H1 (cell line): ENCODE measurements around the gene YWHAG. TPM values are rescaled to one million over a fixed set of nuclear protein-coding genes. Genes with fewer than 3 reads are reported as not detected.

Experiments
- CTCF ChIA-PET: fragments of 300-600 bp; sonication (Branson Sonifier 250); formaldehyde crosslinking; loops from one replicate; lab custom pipeline; 2021; ENCODE audit not compliant: partially characterized antibody; lab: Charles Lee
- POLR2A ChIA-PET: fragments of 300-600 bp; sonication (Branson Sonifier 250); formaldehyde crosslinking; loops from one replicate; lab custom pipeline; 2021; ENCODE audit warnings: inconsistent platforms; ENCODE audit not compliant: partially characterized antibody; lab: Charles Lee
- DNase-seq, 2 experiments: peaks; one replicate each; pipeline versions ENCODE4 v3.0.0 to v3.0.0-alpha.2; 2010 to 2022; ENCODE audit warnings: low spot score in 2 of 2, low read depth in 1 of 2, mixed read lengths in 1 of 2
- FAIRE-seq: peaks from 2 replicates; lab custom pipeline; 2011; peaks lifted over from hg19 to GRCh38; lab: Jason Lieb, UNC
- H2AFZ ChIP-seq: 2 replicates; pipeline ENCODE4 v1.8.1; 2012; ENCODE audit warnings: low read length, inconsistent platforms
- H2AK5ac ChIP-seq: 2 replicates; pipeline ENCODE4 v1.6.1; 2013; ENCODE audit warnings: low read depth, low read length
- H2BK120ac ChIP-seq: replicated peaks from 2 replicates; pipeline ENCODE3; 2013; ENCODE audit warnings: low read depth, low read length, inconsistent platforms
- H2BK12ac ChIP-seq: 2 replicates; pipeline ENCODE4 v1.6.1; 2013; ENCODE audit warnings: low read depth, low read length
- H2BK15ac ChIP-seq: 2 replicates; pipeline ENCODE4 v1.6.1; 2013; ENCODE audit warnings: low read length
- H2BK20ac ChIP-seq: 2 replicates; pipeline ENCODE4 v1.6.1; 2013; ENCODE audit warnings: low read length
- H2BK5ac ChIP-seq: 2 replicates; pipeline ENCODE4 v1.6.1; 2013; ENCODE audit warnings: low read depth, low read length
- H3K14ac ChIP-seq: 2 replicates; pipeline ENCODE4 v1.6.1; 2013; ENCODE audit warnings: inconsistent platforms; ENCODE audit not compliant: insufficient read length
- H3K18ac ChIP-seq: 2 replicates; pipeline ENCODE4 v1.6.1; 2013; ENCODE audit warnings: low read length; ENCODE audit errors: extremely low read depth
- H3K23ac ChIP-seq: 2 replicates; pipeline ENCODE4 v1.6.1; 2013; ENCODE audit warnings: inconsistent platforms; ENCODE audit not compliant: insufficient read length
- H3K23me2 ChIP-seq: 2 replicates; pipeline ENCODE4 v1.6.1; 2013; ENCODE audit warnings: low read depth, low read length
- H3K27ac ChIP-seq: 2 replicates; pipeline ENCODE4 v1.6.1; 2011; ENCODE audit warnings: low read depth, low read length, inconsistent platforms
- H3K27me3 ChIP-seq, 4 experiments: replicated peaks in 1 of 4; 1 replicate in 1 of 4; 2 replicates in 3 of 4; pipeline versions ENCODE4 v1.6.1 to v1.8.1; 2011 to 2013; ENCODE audit warnings: low read length in 3 of 4, mild to moderate bottlenecking in 3 of 4, inconsistent platforms in 2 of 4, mixed read lengths in 2 of 4, moderate library complexity in 1 of 4; ENCODE audit not compliant: control insufficient read depth in 3 of 4, insufficient read depth in 3 of 4; ENCODE audit errors: extremely low read depth in 1 of 4
- H3K36me3 ChIP-seq, 4 experiments: 2 replicates each; pipeline versions ENCODE4 v1.6.1 to v1.8.1; 2011 to 2013; ENCODE audit warnings: mild to moderate bottlenecking in 4 of 4, low read length in 3 of 4, moderate library complexity in 2 of 4, control low read depth in 1 of 4, inconsistent platforms in 1 of 4; ENCODE audit not compliant: insufficient read depth in 4 of 4, control insufficient read depth in 2 of 4
- H3K4ac ChIP-seq: replicated peaks from 2 replicates; pipeline ENCODE3; 2013; ENCODE audit warnings: low read length, low read depth, mixed read lengths, inconsistent platforms; ENCODE audit not compliant: insufficient read length
- H3K4me1 ChIP-seq, 4 experiments: replicated peaks in 1 of 4; 1 replicate in 1 of 4; 2 replicates in 3 of 4; pipeline versions ENCODE4 v1.6.1 to v1.8.1; 2011 to 2013; ENCODE audit warnings: low read length in 3 of 4, inconsistent platforms in 2 of 4, mixed read lengths in 1 of 4; ENCODE audit not compliant: insufficient read depth in 4 of 4, control insufficient read depth in 3 of 4
- H3K4me2 ChIP-seq, 2 experiments: 2 replicates each; pipeline versions ENCODE4 v1.6.1 to v1.8.1; 2011 to 2013; ENCODE audit warnings: low read depth in 2 of 2, low read length in 2 of 2, control low read depth in 1 of 2, inconsistent platforms in 1 of 2, mild to moderate bottlenecking in 1 of 2; ENCODE audit not compliant: insufficient read depth in 1 of 2
- H3K4me3 ChIP-seq, 4 experiments: fragments of 200-600, 300-600 bp in 1 of 4; sonication (generic), shearing (Covaris generic), sonication (Bioruptor Twin) in 1 of 4; 2 replicates each; pipeline versions ENCODE4 v1.5.1 to v1.8.1; 2011 to 2016; ENCODE audit warnings: low read length in 4 of 4, low read depth in 3 of 4, control low read depth in 2 of 4, inconsistent platforms in 2 of 4, mild to moderate bottlenecking in 2 of 4, mixed read lengths in 1 of 4, moderate library complexity in 1 of 4; ENCODE audit not compliant: insufficient read depth in 2 of 4; ENCODE audit errors: extremely low read depth in 1 of 4
- H3K56ac ChIP-seq: replicated peaks from 2 replicates; pipeline ENCODE3; 2013; ENCODE audit warnings: low read depth, mild to moderate bottlenecking, mixed read lengths, low read length, inconsistent platforms; ENCODE audit not compliant: insufficient read length
- H3K79me1 ChIP-seq: 2 replicates; pipeline ENCODE4 v1.6.1; 2013; ENCODE audit warnings: low read depth, low read length, control low read depth
- H3K79me2 ChIP-seq, 2 experiments: 2 replicates each; pipeline versions ENCODE4 v1.6.1 to v1.8.1; 2012 to 2013; ENCODE audit warnings: low read length in 2 of 2, mild to moderate bottlenecking in 2 of 2, inconsistent platforms in 1 of 2; ENCODE audit not compliant: insufficient read depth in 2 of 2, control insufficient read depth in 1 of 2
- H3K9ac ChIP-seq, 4 experiments: replicated peaks in 1 of 4; 1 replicate in 1 of 4; 2 replicates in 3 of 4; pipeline versions ENCODE4 v1.6.1 to v1.8.1; 2011 to 2013; ENCODE audit warnings: low read depth in 3 of 4, low read length in 3 of 4, control low read depth in 2 of 4, mild to moderate bottlenecking in 2 of 4, moderate library complexity in 2 of 4, inconsistent platforms in 1 of 4; ENCODE audit errors: extremely low read depth in 1 of 4
- H3K9me3 ChIP-seq, 2 experiments: 2 replicates each; pipeline versions ENCODE4 v1.6.1 to v1.8.1; 2012 to 2013; ENCODE audit warnings: mild to moderate bottlenecking in 2 of 2, moderate library complexity in 2 of 2, control low read depth in 1 of 2, inconsistent platforms in 1 of 2, low read depth in 1 of 2, low read length in 1 of 2, mixed read lengths in 1 of 2; ENCODE audit not compliant: insufficient read depth in 2 of 2
- H4K20me1 ChIP-seq, 2 experiments: replicated peaks in 1 of 2; 2 replicates each; pipeline versions ENCODE3 to v1.8.1; 2011 to 2013; ENCODE audit warnings: inconsistent platforms in 2 of 2, low read length in 2 of 2, mild to moderate bottlenecking in 1 of 2; ENCODE audit not compliant: insufficient read depth in 2 of 2, control insufficient read depth in 1 of 2
- H4K5ac ChIP-seq: 2 replicates; pipeline ENCODE4 v1.6.1; 2013; ENCODE audit warnings: low read length, low read depth, mixed read lengths, inconsistent platforms; ENCODE audit not compliant: insufficient read length
- H4K8ac ChIP-seq: 2 replicates; pipeline ENCODE4 v1.8.0; 2013; ENCODE audit warnings: mild to moderate bottlenecking, moderate library complexity, low read length, inconsistent platforms; ENCODE audit not compliant: insufficient read depth; ENCODE audit errors: extremely low read depth
- H4K91ac ChIP-seq: replicated peaks from 2 replicates; pipeline ENCODE3; 2013; ENCODE audit warnings: low read length, mixed read lengths, inconsistent platforms; ENCODE audit not compliant: insufficient read length
- SAP30 ChIP-seq: fragments of 300-600 bp; sonication (generic); IDR thresholded peaks from 2 replicates; pipeline ENCODE4 v1.7.1; 2012; ENCODE audit warnings: low read length, moderate library complexity, mild to moderate bottlenecking, inconsistent platforms; ENCODE audit not compliant: insufficient read depth, insufficient replicate concordance
- WGBS, 2 experiments: shearing (Covaris generic) in 1 of 2; methylation state at CpG; one replicate each; pipeline versions ENCODE4 v1.1.6 to v1.1.7; 2013 to 2015; ENCODE audit warnings: low lambda C conversion rate in 2 of 2, mixed read lengths in 2 of 2, inconsistent platforms in 1 of 2, low coverage in 1 of 2, missing lambda C conversion rate in 1 of 2; ENCODE audit not compliant: insufficient replicate concordance in 2 of 2, insufficient coverage in 1 of 2, insufficient read length in 1 of 2; ENCODE audit errors: extremely low coverage in 1 of 2, missing lambda C conversion rate in 1 of 2; 5-methylcytosine and 5-hydroxymethylcytosine counted together
- polyA plus RNA-seq, 7 experiments: library from polyadenylated mRNA; depleted of rRNA in 3 of 7; stranded (reverse) in 5 of 7; unstranded in 2 of 7; fragments of >200 nt in 5 of 7; fragments of 200-250 nt in 2 of 7; gene quantifications; 1 replicate in 5 of 7; 2 replicates in 1 of 7; 4 replicates in 1 of 7; pipeline versions ENCODE4 v1.2.1 to v1.2.3, GENCODE V29; 2011 to 2013; ENCODE audit warnings: missing spikeins in 2 of 7, mixed read lengths in 2 of 7
- total RNA-seq: library from RNA; stranded (reverse); fragmentation: NEBNext Ultra II Directional; extraction: Animal tissue kit (Norgen Biotek cat#: 25700); gene quantifications from 2 replicates; pipeline ENCODE4 v1.2.1, GENCODE V29; 2021

The YWHAG gene
- total and polyA plus RNA-seq, 2 of the 8 experiments (the other 6 are each of a cell fraction or from before 2014, with no cell fraction given): 57.2 to 241 TPM

DNA sequence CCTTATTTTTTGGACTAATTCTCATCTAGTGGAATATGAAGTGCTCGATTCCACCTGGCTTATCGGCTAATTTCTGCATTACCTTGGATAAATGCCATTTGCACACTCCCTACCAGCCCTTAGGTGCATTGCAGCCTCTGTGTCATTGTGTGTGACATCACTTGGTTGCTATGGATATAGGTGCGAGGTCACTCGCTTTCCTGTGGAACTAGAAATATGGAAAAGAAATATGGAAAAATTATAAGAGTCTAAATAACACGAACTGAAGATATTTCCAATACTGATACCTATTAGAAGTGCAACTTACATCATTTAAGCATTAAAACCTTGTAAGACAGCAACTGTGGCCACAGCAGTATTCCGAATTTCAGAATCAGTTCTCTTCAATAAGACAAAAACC lies 2.0 kb downstream of the YWHAG start:
- POLR2A ChIA-PET: interaction anchor here (1.3 to 14.3 kb wide), 6 partner anchors 9 to 53 kb away, joined by 3 to 249 read pairs (median 6); no protein-coding TSS in a partner anchor

More for the DNA sequence above, 2.0 kb downstream of the YWHAG start:
- Histone ChIP-seq H2BK20ac (no peak overlapping the region), H3K23ac (no peak overlapping the region), H4K8ac (no peak overlapping the region), H3K56ac (no peak overlapping the region), H3K4me2 (peak overlapping the region; percentile 68 to 71), H4K91ac (no peak overlapping the region), H3K79me2 (peaks cover 55 to 69% of the 10 kb centered on the region in 2 experiments), H3K79me1 (no peaks in the 10 kb centered on the region), H2BK12ac (no peak overlapping the region), H2AFZ (no peak overlapping the region), H3K23me2 (no peaks in the 10 kb centered on the region; the same call in 1 of the 2 replicates), H3K4ac (no peak overlapping the region), H3K27ac (no peak overlapping the region), H2BK5ac (no peak overlapping the region), H4K20me1 (peaks cover 31 to 35% of the 10 kb centered on the region in 2 experiments), H3K4me3 (peak overlapping the region; percentile 2 to 99 (median 90)), H3K27me3 (no peaks in the 10 kb centered on the region), H3K18ac (no peak overlapping the region), H3K14ac (no peak overlapping the region), H3K4me1 (peaks cover 2 to 7% (median 4%) of the 10 kb centered on the region in 4 experiments), H2BK120ac (no peak overlapping the region), H2AK5ac (no peak overlapping the region), H2BK15ac (no peak overlapping the region), H3K9me3 (no peaks in the 10 kb centered on the region), H3K9ac (peak overlapping the region in 1 of 4 experiments; percentile 37; a peak in 1 of 7 replicates), H3K36me3 (peaks cover 0 to 32% (median 5%) of the 10 kb centered on the region in 4 experiments; a peak in 3 of 8 replicates), H4K5ac (no peak overlapping the region)
- DNase-seq (no peak), FAIRE-seq (no peak)
- 85% methylated on average over 6 of the region's 6 CpGs; no CpG with 5 or more reads in 1 of the 2 experiments for WGBS, 2 experiments
- CTCF ChIA-PET: no interaction called here
- TF ChIP-seq SAP30: no peak
